Spleen (tissue), 11 donors: ENCODE measurements around the gene TTLL9. TPM values are rescaled to one million over a fixed set of nuclear protein-coding genes. Genes with fewer than 3 reads are reported as not detected.

Experiments
- DNase-seq: peaks from one replicate; pipeline ENCODE4 v3.0.0-alpha.2; 2020
- H3K27ac ChIP-seq, 8 donors: fragments of 200-600 bp; sonication (generic) in 7 of 8; 1 replicate in 4 of 8; 2 replicates in 4 of 8; pipeline versions ENCODE4 v1.5.0 to v1.8.0; 2016 to 2021; ENCODE audit warnings: inconsistent platforms in 4 of 8, mild to moderate bottlenecking in 4 of 8, moderate library complexity in 1 of 8
- H3K27me3 ChIP-seq, 7 donors: fragments of 200-600 bp; sonication (generic) in 6 of 7; replicated peaks in 1 of 7; 1 replicate in 4 of 7; 2 replicates in 3 of 7; pipeline versions ENCODE4 v1.5.0 to v1.8.0; 2016 to 2021; ENCODE audit warnings: inconsistent platforms in 3 of 7, mild to moderate bottlenecking in 1 of 7
- H3K36me3 ChIP-seq, 6 donors: fragments of 200-600 bp; sonication (generic) in 5 of 6; 1 replicate in 4 of 6; 2 replicates in 2 of 6; pipeline versions ENCODE4 v1.5.0 to v1.8.0; 2016 to 2021; ENCODE audit warnings: inconsistent platforms in 2 of 6
- H3K4me1 ChIP-seq, 6 donors: fragments of 200-600 bp; sonication (generic) in 5 of 6; 1 replicate in 3 of 6; 2 replicates in 3 of 6; pipeline versions ENCODE4 v1.5.0 to v1.8.0; 2016 to 2021; ENCODE audit warnings: inconsistent platforms in 3 of 6
- H3K4me3 ChIP-seq, 8 donors: fragments of 200-600 bp; sonication (generic) in 7 of 8; 1 replicate in 4 of 8; 2 replicates in 4 of 8; pipeline versions ENCODE4 v1.5.0 to v1.8.0; 2016 to 2021; ENCODE audit warnings: inconsistent platforms in 4 of 8, mild to moderate bottlenecking in 4 of 8, moderate library complexity in 2 of 8
- H3K9me3 ChIP-seq, 8 donors: fragments of 200-600 bp; sonication (generic) in 7 of 8; 1 replicate in 4 of 8; 2 replicates in 4 of 8; pipeline versions ENCODE4 v1.5.0 to v1.8.0; 2016 to 2021; ENCODE audit warnings: inconsistent platforms in 4 of 8
- POLR2A ChIP-seq, 3 donors: fragments of 450-650 bp; IDR thresholded peaks; one replicate each; pipeline ENCODE4 v1.5.1; 2017; ENCODE audit warnings: antibody characterized with exemption in 3 of 3, mild to moderate bottlenecking in 1 of 3
- POLR2AphosphoS5 ChIP-seq, 3 donors: sonication (generic); formaldehyde crosslinking; IDR thresholded peaks; one replicate each; pipeline ENCODE4 v1.5.1; 2017; ENCODE audit warnings: antibody characterized with exemption in 3 of 3
- WGBS, 5 donors: extraction: QIAGEN DNeasy Blood & Tissue Kit in 3 of 5; methylation state at CpG; one replicate each; pipeline versions ENCODE4 v1.1.5 to v1.1.7; 2013 to 2018; 5-methylcytosine and 5-hydroxymethylcytosine counted together
- intact Hi-C: fragments of 100-400 bp; cut with DNase I; formaldehyde crosslinking; loops from one replicate; pipeline ENCODE4 v1.15.0; 2023; ENCODE audit warnings: low total_unique reads
- polyA plus RNA-seq, 3 donors: library from polyadenylated mRNA; stranded (reverse); fragments of 200-250 nt; gene quantifications; one replicate each; pipeline ENCODE4 v1.2.1, GENCODE V29; 2013
- total RNA-seq, 7 donors: library from RNA; depleted of rRNA in 3 of 7; stranded (reverse); fragments of >200 nt in 3 of 7; fragmentation: NEBNext Ultra II Directional in 4 of 7; extraction: Animal tissue kit (Norgen Biotek cat#: 25700) in 4 of 7; gene quantifications; one replicate each; pipeline versions ENCODE4 v1.1.0 to v1.2.1, GENCODE V29; 2016 to 2021
- TF ChIP-seq, protein P1 (sequence below), 11 experiments: fragments of 200-600 bp in 7 of 11; fragments of 450-650 bp in 4 of 11; sonication (generic) in 4 of 11; IDR thresholded peaks in 8 of 11; conservative IDR thresholded peaks in 3 of 11; 1 replicate in 7 of 11; 2 replicates in 4 of 11; pipeline versions ENCODE4 v1.4.0 to v1.8.0; 2016 to 2021; ENCODE audit warnings: antibody characterized with exemption in 11 of 11, inconsistent platforms in 4 of 11, mild to moderate bottlenecking in 1 of 11
- donor health status: healthy with polysubstance abuse.
- donor health status: DM: no; HTN: no; CAD: no; lungs with moderate emphysema.
- donor health status: DM: no; HTN: no; CAD: no.
- donor health status: Bipolar disorder and iron deficiency.
- donor health status: healthy.
- donor health status: DM: no; HTN: no; CAD: no.
- donor health status: DM: yes; HTN: yes; CAD: no.

Gene TTLL9
- total and polyA plus RNA-seq, 10 donors: 0.22 to 0.79 (median 0.33) TPM

DNA sequence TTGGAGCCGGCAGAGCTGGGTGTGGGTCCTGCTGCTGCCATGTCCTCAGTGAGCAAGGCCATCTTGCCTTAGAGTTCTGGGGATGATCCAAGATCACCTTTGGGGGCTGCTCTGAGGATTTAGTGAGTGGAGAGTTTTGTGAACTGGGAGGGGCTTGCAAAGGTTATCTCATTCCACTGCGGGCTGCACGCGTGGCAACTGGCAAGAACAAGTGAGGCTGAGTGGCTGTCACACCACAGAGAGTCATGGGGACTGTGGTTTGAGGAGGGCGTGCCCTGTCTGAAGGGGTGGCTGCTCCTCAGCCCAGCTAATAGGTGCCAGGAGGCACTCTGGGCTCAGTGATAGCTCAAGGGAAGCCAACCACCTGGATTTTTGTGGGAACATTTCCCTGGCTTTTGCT, 37.6 kb downstream of the TTLL9 start:
- H3K4me1 ChIP-seq: no peaks in the 10 kb centered on the region
- no peak for DNase-seq
- WGBS, 5 donors: 55 to 79% (median 73%) methylated on average over 5 of the region's 5 CpGs

DNA sequence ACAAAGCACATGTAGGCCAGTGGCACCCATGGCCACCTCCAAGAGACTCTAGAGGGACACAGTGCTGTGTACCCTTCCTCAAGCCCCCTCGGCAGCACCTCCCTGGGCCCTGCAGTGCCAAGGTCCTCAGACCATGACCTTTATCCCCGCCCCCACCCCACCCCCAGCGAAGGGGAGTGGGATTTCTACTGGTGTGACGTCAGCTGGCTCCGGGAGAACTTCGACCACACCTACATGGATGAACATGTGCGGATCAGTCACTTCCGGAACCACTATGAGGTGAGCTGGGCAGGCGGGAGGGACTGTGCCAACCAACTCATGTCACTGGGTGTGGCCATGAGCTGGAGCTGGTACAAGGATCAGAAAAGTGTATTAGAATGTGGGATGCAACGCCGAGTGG, 38.0 kb downstream of the TTLL9 start:
- intact Hi-C loops: no loop called here
- H3K4me3 ChIP-seq: no peak overlapping the region
- DNase-seq: no peak
- TF ChIP-seq POLR2A (IDR thresholded peaks at IDR 0.05) (no peak), POLR2AphosphoS5 (IDR thresholded peaks at IDR 0.05) (no peak)
- TF ChIP-seq, protein P1, sequence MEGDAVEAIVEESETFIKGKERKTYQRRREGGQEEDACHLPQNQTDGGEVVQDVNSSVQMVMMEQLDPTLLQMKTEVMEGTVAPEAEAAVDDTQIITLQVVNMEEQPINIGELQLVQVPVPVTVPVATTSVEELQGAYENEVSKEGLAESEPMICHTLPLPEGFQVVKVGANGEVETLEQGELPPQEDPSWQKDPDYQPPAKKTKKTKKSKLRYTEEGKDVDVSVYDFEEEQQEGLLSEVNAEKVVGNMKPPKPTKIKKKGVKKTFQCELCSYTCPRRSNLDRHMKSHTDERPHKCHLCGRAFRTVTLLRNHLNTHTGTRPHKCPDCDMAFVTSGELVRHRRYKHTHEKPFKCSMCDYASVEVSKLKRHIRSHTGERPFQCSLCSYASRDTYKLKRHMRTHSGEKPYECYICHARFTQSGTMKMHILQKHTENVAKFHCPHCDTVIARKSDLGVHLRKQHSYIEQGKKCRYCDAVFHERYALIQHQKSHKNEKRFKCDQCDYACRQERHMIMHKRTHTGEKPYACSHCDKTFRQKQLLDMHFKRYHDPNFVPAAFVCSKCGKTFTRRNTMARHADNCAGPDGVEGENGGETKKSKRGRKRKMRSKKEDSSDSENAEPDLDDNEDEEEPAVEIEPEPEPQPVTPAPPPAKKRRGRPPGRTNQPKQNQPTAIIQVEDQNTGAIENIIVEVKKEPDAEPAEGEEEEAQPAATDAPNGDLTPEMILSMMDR (IDR thresholded peaks at IDR 0.05 in 8 of 11, conservative IDR thresholded peaks at IDR 0.05 in 3 of 11): no peak
- no peak overlapping the region for H3K27ac ChIP-seq
- H3K27me3 ChIP-seq: no peaks in the 10 kb centered on the region
- WGBS, 5 donors: 87 to 94% (median 90%) methylated on average over 8 to 11 of the region's 11 CpGs
- H3K4me1 ChIP-seq: no peaks in the 10 kb centered on the region
- no peaks in the 10 kb centered on the region for H3K9me3 ChIP-seq
- H3K36me3 ChIP-seq: no peaks in the 10 kb centered on the region

More for the DNA sequence above, 37.6 kb downstream of the TTLL9 start:
- no peaks in the 10 kb centered on the region for H3K36me3 ChIP-seq
- no peaks in the 10 kb centered on the region for H3K9me3 ChIP-seq
- no peaks in the 10 kb centered on the region for H3K27me3 ChIP-seq
- TF ChIP-seq POLR2A (IDR thresholded peaks at IDR 0.05) (no peak), POLR2AphosphoS5 (IDR thresholded peaks at IDR 0.05) (no peak)
- TF ChIP-seq, protein P1 (IDR thresholded peaks at IDR 0.05 in 8 of 11, conservative IDR thresholded peaks at IDR 0.05 in 3 of 11): no peak
- intact Hi-C loops: no loop called here
- no peak overlapping the region for H3K27ac ChIP-seq
- H3K4me3 ChIP-seq: no peak overlapping the region

DNA sequence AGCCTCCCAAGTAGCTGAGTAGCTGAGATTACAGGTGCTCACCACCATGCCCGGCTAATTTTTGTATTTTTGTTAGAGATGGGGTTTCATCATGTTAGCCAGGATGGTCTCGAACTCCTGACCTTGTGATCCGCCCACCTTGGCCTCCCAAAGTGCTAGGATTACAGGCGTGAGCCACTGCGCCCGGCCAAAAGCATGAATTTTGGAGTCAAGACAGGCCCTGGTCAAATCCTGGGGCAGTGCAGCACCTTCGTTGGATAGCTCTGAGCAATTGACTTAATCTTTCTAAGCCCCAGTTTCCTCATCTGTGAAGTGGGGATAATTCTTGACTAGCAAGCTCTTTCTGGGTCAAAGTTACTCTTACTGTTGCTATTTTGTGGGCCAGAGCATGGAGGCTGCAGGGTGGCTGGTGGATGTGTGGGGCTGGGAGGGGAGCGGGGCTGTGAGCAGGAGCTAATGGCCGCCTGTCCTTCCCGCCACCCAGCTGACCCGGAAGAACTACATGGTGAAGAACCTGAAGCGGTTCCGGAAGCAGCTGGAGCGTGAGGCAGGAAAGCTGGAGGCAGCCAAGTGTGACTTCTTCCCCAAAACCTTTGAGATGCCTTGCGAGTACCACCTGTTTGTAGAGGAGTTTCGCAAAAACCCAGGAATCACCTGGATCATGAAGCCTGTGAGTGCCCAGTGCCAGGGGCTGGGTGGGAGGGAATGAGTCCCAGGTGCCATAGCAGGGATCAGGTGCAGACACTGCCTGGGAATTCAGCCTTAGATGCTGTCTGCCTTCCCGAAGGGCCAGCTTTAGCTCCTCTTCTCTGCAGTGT, 39.0 kb downstream of the TTLL9 start:
- TF ChIP-seq POLR2AphosphoS5 (IDR thresholded peaks at IDR 0.05) (no peak), POLR2A (IDR thresholded peaks at IDR 0.05) (no peak)
- TF ChIP-seq, protein P1 (IDR thresholded peaks at IDR 0.05 in 8 of 11, conservative IDR thresholded peaks at IDR 0.05 in 3 of 11): no peak
- no peaks in the 10 kb centered on the region for H3K27me3 ChIP-seq
- intact Hi-C loops: no loop called here
- 90 to 94% (median 91%) methylated on average over 17 of the region's 17 CpGs for WGBS, 5 donors
- H3K36me3 ChIP-seq: no peaks in the 10 kb centered on the region
- no peaks in the 10 kb centered on the region for H3K9me3 ChIP-seq
- no peak overlapping the region for H3K27ac ChIP-seq
- H3K4me1 ChIP-seq: no peaks in the 10 kb centered on the region
- no peak overlapping the region for H3K4me3 ChIP-seq
- DNase-seq: no peak

DNA sequence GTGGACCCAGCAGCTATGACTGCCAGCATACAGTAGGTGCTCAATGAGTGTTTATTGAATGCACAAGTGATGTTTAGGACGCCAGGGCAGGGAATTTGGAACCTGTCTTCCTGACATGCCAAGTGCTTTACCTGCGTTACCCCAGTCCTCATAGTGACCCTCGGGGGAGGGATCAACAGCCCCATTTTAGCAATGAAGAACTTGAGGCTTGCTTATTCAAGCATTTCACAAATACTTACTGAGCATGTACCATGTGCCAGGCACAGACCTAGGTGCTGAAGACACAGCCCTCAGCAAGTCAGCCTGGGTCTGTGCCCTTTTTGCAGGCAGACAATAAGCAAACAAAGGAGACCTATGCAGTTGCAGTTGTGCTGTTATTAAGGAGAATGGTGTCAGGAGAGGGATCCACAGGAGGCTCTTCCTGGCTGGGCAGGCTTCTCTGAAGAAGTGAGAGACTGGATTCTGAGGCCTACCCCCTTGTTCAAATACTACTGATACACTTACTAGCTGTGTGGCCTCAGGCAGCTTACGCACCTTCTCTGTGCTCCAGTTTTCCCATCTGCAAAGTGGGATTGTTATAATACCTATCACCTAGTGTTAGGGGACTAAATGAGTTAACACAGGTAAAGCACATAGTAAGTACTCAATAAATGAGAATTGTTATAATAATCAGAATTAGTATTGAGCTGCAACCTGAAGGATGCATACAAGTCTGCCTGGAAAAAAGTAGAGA, 39.8 kb downstream of the TTLL9 start:
- intact Hi-C loops: no loop called here
- WGBS, 5 donors: 79 to 91% (median 88%) methylated on average over 4 of the region's 4 CpGs
- Histone ChIP-seq H3K36me3 (no peaks in the 10 kb centered on the region), H3K4me1 (no peaks in the 10 kb centered on the region), H3K27me3 (no peaks in the 10 kb centered on the region), H3K4me3 (no peak overlapping the region), H3K27ac (no peak overlapping the region), H3K9me3 (no peaks in the 10 kb centered on the region)
- DNase-seq: no peak
- no peak for TF ChIP-seq POLR2A (IDR thresholded peaks at IDR 0.05)
- TF ChIP-seq, protein P1 (IDR thresholded peaks at IDR 0.05 in 8 of 11, conservative IDR thresholded peaks at IDR 0.05 in 3 of 11): no peak
